ENCODE results near the gene SF3B4. TPM values are rescaled to one million over a fixed set of nuclear protein-coding genes. Genes with fewer than 3 reads are reported as not detected.
"Not testable (repeated sequence)": the region's sequence is repeated elsewhere in the genome, so short reads cannot be mapped to it uniquely, and the experiment has no call there.

The SF3B4 gene
- total RNA-seq, 1 donor from 2014 or later = 74.0 TPM

DNA sequence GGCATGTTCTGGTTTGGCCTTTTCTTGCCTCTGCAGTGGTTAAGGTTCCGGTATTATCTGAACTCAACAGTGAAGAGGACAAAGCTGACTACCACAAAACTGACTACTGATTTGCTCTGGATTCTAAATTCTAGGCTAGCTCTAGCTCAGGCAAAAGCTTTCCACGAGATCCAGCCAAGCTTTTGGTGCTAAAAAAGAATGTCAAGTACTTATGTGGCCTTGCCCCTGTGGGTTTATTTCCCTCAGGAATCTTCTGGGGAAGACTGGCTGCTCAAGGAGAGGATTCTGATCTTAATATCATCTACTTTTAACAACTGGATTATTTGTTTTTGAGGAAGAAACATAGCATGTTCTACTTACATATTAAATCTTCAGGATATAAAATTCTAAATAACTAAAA is 35.1 kb upstream of the SF3B4 start:
- H3K4me1 ChIP-seq (ENCODE audit: insufficient read depth, low read length) = no peaks in the 10 kb centered on the region
- H3K36me3 ChIP-seq (ENCODE audit: insufficient read depth, low read length) = peaks cover 41% of the 10 kb centered on the region
- no peak overlapping the region for H3K4me2 ChIP-seq (ENCODE audit: low read length)
- H3K4me1 Mint-ChIP-seq (ENCODE audit: low read depth, unreplicated experiment) = peaks cover 16% of the 10 kb centered on the region
- H4K20me1 ChIP-seq (ENCODE audit: insufficient read depth, low read length) = peaks cover 6% of the 10 kb centered on the region
- peaks cover 2% of the 10 kb centered on the region for H3K9me3 ChIP-seq (ENCODE audit: insufficient read depth, low read depth, low read length)
- H3K9me3 Mint-ChIP-seq (ENCODE audit: unreplicated experiment) = peaks cover 6% of the 10 kb centered on the region
- H3K27me3 Mint-ChIP-seq (ENCODE audit: low read depth, unreplicated experiment) = no peaks in the 10 kb centered on the region
- H3K36me3 Mint-ChIP-seq (ENCODE audit: low read depth, unreplicated experiment) = peaks cover 18% of the 10 kb centered on the region
- H2AFZ ChIP-seq (ENCODE audit: low read depth, low read length) = no peak overlapping the region
- TF ChIP-seq, protein P1, sequence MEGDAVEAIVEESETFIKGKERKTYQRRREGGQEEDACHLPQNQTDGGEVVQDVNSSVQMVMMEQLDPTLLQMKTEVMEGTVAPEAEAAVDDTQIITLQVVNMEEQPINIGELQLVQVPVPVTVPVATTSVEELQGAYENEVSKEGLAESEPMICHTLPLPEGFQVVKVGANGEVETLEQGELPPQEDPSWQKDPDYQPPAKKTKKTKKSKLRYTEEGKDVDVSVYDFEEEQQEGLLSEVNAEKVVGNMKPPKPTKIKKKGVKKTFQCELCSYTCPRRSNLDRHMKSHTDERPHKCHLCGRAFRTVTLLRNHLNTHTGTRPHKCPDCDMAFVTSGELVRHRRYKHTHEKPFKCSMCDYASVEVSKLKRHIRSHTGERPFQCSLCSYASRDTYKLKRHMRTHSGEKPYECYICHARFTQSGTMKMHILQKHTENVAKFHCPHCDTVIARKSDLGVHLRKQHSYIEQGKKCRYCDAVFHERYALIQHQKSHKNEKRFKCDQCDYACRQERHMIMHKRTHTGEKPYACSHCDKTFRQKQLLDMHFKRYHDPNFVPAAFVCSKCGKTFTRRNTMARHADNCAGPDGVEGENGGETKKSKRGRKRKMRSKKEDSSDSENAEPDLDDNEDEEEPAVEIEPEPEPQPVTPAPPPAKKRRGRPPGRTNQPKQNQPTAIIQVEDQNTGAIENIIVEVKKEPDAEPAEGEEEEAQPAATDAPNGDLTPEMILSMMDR (IDR thresholded peaks at IDR 0.05; ENCODE audit: insufficient read depth, low read depth, low read length) = no peak
- TF ChIP-seq EZH2 (IDR thresholded peaks at IDR 0.05; ENCODE audit: insufficient read depth, low read length) = no peak
- DNase-seq (ENCODE audit: low read depth) (peak; percentile 65), FAIRE-seq (no peak)
- no peak overlapping the region for H3K27ac ChIP-seq (ENCODE audit: low read depth, low read length)
- no peak overlapping the region for H3K4me3 ChIP-seq (ENCODE audit: insufficient read depth, low read depth, low read length)
- H3K27me3 ChIP-seq (ENCODE audit: insufficient read depth, low read length) = no peaks in the 10 kb centered on the region
- H3K9ac ChIP-seq (ENCODE audit: low read length) = no peak overlapping the region
- H3K4me3 Mint-ChIP-seq (ENCODE audit: unreplicated experiment) = no peak overlapping the region
- H3K79me2 ChIP-seq (ENCODE audit: insufficient read depth, low read length) = peaks cover 3% of the 10 kb centered on the region
- peak overlapping the region; percentile 77 for H3K27ac Mint-ChIP-seq (ENCODE audit: unreplicated experiment)

DNA sequence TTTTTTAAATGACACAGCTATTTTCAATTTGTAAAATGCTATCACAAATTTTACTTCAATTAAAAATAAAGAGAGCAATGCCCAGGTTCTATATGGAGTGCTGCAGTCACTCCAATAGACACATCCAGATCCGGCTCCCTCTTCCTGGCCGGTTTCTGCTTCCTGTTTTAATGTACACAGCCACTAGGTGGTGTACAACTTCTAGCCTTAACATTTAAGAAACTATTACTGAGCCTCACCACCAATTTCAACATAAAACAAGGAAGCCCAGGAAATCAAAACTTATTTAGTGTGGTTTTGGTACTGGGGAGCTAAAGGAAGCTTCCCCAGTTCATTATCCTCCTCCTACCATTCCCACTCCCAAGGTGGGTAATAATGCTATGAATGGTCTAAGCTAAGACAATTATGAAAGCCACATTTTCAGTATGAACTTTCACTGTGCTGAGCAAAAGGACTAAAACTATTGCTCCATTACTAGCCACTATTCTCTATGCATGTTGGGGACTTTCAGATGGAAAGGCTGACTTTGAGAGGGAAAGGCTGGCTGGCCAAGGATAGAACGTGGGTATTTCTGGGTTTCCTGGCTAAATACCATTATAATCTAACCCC is 34.5 kb upstream of the SF3B4 start:
- Histone ChIP-seq H3K4me2 (ENCODE audit: low read length) (no peak overlapping the region), H3K4me1 (ENCODE audit: insufficient read depth, low read length) (no peaks in the 10 kb centered on the region), H3K4me3 (ENCODE audit: insufficient read depth, low read depth, low read length) (no peak overlapping the region), H2AFZ (ENCODE audit: low read depth, low read length) (no peak overlapping the region), H3K36me3 (ENCODE audit: insufficient read depth, low read length) (peaks cover 36% of the 10 kb centered on the region), H3K79me2 (ENCODE audit: insufficient read depth, low read length) (peaks cover 3% of the 10 kb centered on the region), H3K9me3 (ENCODE audit: insufficient read depth, low read depth, low read length) (peaks cover 4% of the 10 kb centered on the region), H3K27me3 (ENCODE audit: insufficient read depth, low read length) (no peaks in the 10 kb centered on the region), H4K20me1 (ENCODE audit: insufficient read depth, low read length) (peaks cover 6% of the 10 kb centered on the region), H3K9ac (ENCODE audit: low read length) (no peak overlapping the region), H3K27ac (ENCODE audit: low read depth, low read length) (no peak overlapping the region)
- H3K4me1 Mint-ChIP-seq (ENCODE audit: low read depth, unreplicated experiment) = peaks cover 16% of the 10 kb centered on the region
- no peaks in the 10 kb centered on the region for H3K27me3 Mint-ChIP-seq (ENCODE audit: low read depth, unreplicated experiment)
- H3K9me3 Mint-ChIP-seq (ENCODE audit: unreplicated experiment) = peaks cover 7% of the 10 kb centered on the region
- H3K4me3 Mint-ChIP-seq (ENCODE audit: unreplicated experiment) = no peak overlapping the region
- peak; percentile 57 for DNase-seq (ENCODE audit: low read depth)
- peak overlapping the region; percentile 77 for H3K27ac Mint-ChIP-seq (ENCODE audit: unreplicated experiment)
- no peak for FAIRE-seq
- TF ChIP-seq, protein P1 (IDR thresholded peaks at IDR 0.05; ENCODE audit: insufficient read depth, low read depth, low read length) = peak; percentile 79
- no peak for TF ChIP-seq EZH2 (IDR thresholded peaks at IDR 0.05; ENCODE audit: insufficient read depth, low read length)
- peaks cover 23% of the 10 kb centered on the region for H3K36me3 Mint-ChIP-seq (ENCODE audit: low read depth, unreplicated experiment)

DNA sequence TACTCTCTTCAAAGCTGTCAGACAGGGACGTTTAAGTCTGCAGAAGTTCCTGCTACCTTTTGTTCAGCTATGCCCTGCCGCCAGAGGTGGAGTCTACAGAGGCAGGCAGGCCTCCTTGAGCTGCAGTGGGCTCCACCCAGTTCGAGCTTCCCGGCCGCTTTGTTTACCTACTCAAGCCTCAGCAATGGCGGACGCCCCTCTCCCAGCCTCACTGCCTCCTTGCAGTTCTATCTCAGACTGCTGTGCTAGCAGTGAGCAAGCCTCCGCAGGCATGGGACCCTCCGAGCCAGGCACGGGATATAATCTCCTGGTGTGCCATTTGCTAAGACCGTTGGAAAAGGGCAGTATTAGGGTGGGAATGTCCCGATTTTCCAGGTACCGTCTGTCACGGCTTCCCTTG is 29.9 kb upstream of the SF3B4 start:
- not testable (repeated sequence) for H3K9ac ChIP-seq (ENCODE audit: low read length); H3K27ac ChIP-seq (ENCODE audit: low read depth, low read length); H4K20me1 ChIP-seq (ENCODE audit: insufficient read depth, low read length); H3K4me1 Mint-ChIP-seq (ENCODE audit: low read depth, unreplicated experiment); H3K9me3 ChIP-seq (ENCODE audit: insufficient read depth, low read depth, low read length); H3K27me3 ChIP-seq (ENCODE audit: insufficient read depth, low read length); H3K4me3 Mint-ChIP-seq (ENCODE audit: unreplicated experiment); H3K79me2 ChIP-seq (ENCODE audit: insufficient read depth, low read length); H2AFZ ChIP-seq (ENCODE audit: low read depth, low read length); DNase-seq (ENCODE audit: low read depth); H3K27ac Mint-ChIP-seq (ENCODE audit: unreplicated experiment); FAIRE-seq; H3K4me2 ChIP-seq (ENCODE audit: low read length); H3K9me3 Mint-ChIP-seq (ENCODE audit: unreplicated experiment); H3K4me1 ChIP-seq (ENCODE audit: insufficient read depth, low read length); H3K27me3 Mint-ChIP-seq (ENCODE audit: low read depth, unreplicated experiment); H3K4me3 ChIP-seq (ENCODE audit: insufficient read depth, low read depth, low read length)
- peaks cover 16% of the 10 kb centered on the region for H3K36me3 ChIP-seq (ENCODE audit: insufficient read depth, low read length)
- peaks cover 42% of the 10 kb centered on the region for H3K36me3 Mint-ChIP-seq (ENCODE audit: low read depth, unreplicated experiment)

All from astrocyte (in vitro differentiated cells and primary cell).